ENCODE results near the gene CLIP1.
"Not testable (repeated sequence)": the region's sequence is repeated elsewhere in the genome, so short reads cannot be mapped to it uniquely, and the experiment has no call there.

DNA sequence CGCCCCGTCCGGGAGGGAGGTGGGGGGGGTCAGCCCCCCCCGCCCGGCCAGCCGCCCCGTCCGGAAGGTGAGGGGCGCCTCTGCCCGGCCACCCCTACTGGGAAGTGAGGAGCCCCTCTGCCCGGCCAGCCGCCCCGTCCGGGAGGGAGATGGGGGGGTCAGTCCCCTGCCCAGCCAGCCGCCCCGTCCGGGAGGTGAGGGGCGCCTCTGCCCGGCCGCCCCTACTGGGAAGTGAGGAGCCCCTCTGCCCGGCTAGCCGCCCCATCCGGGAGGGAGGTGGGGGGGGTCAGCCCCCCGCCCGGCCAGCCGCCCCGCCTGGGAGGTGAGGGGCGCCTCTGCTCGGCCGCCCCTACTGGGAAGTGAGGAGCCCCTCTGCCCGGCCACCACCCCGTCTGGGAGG is 64.9 kb downstream of the CLIP1 start:
- TF ChIP-seq, protein P1, sequence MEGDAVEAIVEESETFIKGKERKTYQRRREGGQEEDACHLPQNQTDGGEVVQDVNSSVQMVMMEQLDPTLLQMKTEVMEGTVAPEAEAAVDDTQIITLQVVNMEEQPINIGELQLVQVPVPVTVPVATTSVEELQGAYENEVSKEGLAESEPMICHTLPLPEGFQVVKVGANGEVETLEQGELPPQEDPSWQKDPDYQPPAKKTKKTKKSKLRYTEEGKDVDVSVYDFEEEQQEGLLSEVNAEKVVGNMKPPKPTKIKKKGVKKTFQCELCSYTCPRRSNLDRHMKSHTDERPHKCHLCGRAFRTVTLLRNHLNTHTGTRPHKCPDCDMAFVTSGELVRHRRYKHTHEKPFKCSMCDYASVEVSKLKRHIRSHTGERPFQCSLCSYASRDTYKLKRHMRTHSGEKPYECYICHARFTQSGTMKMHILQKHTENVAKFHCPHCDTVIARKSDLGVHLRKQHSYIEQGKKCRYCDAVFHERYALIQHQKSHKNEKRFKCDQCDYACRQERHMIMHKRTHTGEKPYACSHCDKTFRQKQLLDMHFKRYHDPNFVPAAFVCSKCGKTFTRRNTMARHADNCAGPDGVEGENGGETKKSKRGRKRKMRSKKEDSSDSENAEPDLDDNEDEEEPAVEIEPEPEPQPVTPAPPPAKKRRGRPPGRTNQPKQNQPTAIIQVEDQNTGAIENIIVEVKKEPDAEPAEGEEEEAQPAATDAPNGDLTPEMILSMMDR (conservative IDR thresholded peaks at IDR 0.05 in 1 of 2, IDR thresholded peaks at IDR 0.05 in 1 of 2; ENCODE audit: extremely low read depth in 1 of 2, insufficient read depth in 1 of 2, low read depth in 1 of 2, low read length in 2 of 2), result not testable (repeated sequence)
- not testable (repeated sequence) for TF ChIP-seq EZH2 (IDR thresholded peaks at IDR 0.05; ENCODE audit: borderline replicate concordance, low read length)
